Transverse colon (tissue), 4 donors: ENCODE data around the gene C6orf120.

Experiments used
- POLR2AphosphoS5 ChIP-seq, 3 donors: sonication (generic); formaldehyde crosslinking; IDR thresholded peaks; one replicate each; pipeline ENCODE4 v1.6.1; 2016; ENCODE audit warnings: antibody characterized with exemption in 3 of 3
- TF ChIP-seq, protein P1 (sequence below), 5 experiments: fragments of 200-600 bp in 3 of 5; fragments of 450-650 bp in 2 of 5; sonication (generic) in 3 of 5; IDR thresholded peaks; 1 replicate in 2 of 5; 2 replicates in 3 of 5; pipeline ENCODE4 v1.5.1; 2016 to 2017; ENCODE audit warnings: antibody characterized with exemption in 5 of 5, inconsistent platforms in 3 of 5, mild to moderate bottlenecking in 2 of 5, moderate library complexity in 1 of 5

DNA sequence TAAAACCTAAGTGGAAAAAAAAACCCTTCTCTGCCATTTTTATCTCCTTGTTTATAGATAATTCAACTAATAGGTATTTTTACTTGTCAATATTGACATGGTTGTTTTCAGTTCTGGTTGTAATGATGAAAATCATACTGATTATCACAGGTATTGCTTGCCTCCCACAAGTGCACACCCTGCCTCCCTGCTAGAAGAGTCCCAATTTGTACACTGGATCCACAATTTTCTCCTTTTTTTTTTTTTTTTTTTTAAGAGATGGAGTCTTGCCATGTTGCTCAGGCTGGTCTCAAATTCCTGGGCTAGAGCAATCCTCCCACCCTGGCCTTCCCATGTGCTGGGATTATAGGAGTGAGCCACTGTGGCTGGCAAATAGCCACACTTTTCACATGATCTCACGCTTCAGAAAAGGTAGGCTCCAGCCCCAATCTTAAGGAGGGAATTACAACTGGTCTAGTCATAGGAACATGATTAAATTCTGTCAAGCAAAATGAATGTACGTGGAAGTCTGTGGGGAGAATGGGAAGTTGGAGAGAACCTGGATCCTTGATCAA, 37.1 kb downstream of the C6orf120 start:
- no peak for TF ChIP-seq POLR2AphosphoS5 (IDR thresholded peaks at IDR 0.05)
- TF ChIP-seq, protein P1, sequence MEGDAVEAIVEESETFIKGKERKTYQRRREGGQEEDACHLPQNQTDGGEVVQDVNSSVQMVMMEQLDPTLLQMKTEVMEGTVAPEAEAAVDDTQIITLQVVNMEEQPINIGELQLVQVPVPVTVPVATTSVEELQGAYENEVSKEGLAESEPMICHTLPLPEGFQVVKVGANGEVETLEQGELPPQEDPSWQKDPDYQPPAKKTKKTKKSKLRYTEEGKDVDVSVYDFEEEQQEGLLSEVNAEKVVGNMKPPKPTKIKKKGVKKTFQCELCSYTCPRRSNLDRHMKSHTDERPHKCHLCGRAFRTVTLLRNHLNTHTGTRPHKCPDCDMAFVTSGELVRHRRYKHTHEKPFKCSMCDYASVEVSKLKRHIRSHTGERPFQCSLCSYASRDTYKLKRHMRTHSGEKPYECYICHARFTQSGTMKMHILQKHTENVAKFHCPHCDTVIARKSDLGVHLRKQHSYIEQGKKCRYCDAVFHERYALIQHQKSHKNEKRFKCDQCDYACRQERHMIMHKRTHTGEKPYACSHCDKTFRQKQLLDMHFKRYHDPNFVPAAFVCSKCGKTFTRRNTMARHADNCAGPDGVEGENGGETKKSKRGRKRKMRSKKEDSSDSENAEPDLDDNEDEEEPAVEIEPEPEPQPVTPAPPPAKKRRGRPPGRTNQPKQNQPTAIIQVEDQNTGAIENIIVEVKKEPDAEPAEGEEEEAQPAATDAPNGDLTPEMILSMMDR (IDR thresholded peaks at IDR 0.05), result no peak
